HG02852 (cell line): Measurements from ENCODE around the gene RNH1.
A peak's percentile ranks its signal among the peaks of the same experiment; 100 is the strongest.

Experiments used
- ATAC-seq: cut with Tn5 transposase; IDR thresholded peaks from one replicate; pipeline ENCODE4 v1.9.1; 2021; ENCODE audit warnings: mild to moderate bottlenecking, moderate library complexity; ENCODE audit not compliant: unreplicated experiment

The RNH1 gene

DNA sequence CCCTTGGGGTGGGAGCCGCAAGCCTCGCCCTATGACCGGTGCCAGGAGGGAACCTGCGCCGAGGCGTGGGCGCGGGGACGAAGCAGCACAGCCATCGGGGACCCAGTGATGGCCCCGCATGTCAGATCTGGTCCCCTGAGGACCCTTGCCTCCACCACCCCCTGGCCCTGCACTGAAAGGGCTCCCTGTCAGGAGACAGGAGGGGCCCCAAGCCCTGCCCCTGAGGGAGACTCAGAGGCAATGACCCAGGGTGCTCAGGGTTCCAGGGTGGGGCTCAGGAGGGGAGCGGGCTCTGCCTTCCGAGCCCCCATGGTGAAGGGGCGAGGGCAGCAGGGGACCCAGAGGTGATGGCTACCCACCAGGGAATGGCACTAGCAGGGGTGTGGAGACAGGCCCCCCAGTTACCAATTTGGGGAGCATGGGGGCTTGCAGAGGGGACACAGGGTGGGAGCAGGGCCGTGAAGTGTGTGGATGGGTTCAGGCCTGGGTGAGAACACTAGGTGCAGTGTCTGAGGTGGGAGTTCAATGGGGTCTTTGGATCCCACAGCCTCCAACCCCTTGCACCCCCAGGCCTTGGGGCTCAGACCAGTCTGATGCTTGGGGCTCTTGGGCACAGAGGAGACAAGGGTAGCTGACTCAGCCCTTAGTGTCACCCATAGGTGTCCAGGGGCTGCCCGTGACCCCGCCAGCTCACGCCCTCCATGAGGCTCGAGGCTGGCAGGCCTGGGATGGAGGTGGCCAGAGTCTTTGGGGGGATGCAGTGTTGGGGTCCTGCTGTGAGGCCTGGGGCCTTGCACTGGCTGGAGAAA, 30.8 kb upstream of the RNH1 start:
- ATAC-seq, result no peak

- peak; percentile 54 for ATAC-seq
Observed at GRCh38 chr11:536841-537621, 30.0 kb upstream of the RNH1 start, which contains the start of gene LRRC56. LRRC56 (plus strand) TSS chr11:537527; CDS start chr11:540685, 3,158 bp downstream.

GRCh38 chr11:535519-536454, 28.7 kb upstream of the RNH1 start, which contains the start of gene HRAS:
HRAS (minus strand) TSS chr11:535576.
- peak; percentile 75 for ATAC-seq

GRCh38 chr11:535210-535518, 28.1 kb upstream of the RNH1 start:
- peak; percentile 8 for ATAC-seq

- ATAC-seq, result peak; percentile 0
Observed at GRCh38 chr11:534396-535209, 27.6 kb upstream of the RNH1 start.

DNA sequence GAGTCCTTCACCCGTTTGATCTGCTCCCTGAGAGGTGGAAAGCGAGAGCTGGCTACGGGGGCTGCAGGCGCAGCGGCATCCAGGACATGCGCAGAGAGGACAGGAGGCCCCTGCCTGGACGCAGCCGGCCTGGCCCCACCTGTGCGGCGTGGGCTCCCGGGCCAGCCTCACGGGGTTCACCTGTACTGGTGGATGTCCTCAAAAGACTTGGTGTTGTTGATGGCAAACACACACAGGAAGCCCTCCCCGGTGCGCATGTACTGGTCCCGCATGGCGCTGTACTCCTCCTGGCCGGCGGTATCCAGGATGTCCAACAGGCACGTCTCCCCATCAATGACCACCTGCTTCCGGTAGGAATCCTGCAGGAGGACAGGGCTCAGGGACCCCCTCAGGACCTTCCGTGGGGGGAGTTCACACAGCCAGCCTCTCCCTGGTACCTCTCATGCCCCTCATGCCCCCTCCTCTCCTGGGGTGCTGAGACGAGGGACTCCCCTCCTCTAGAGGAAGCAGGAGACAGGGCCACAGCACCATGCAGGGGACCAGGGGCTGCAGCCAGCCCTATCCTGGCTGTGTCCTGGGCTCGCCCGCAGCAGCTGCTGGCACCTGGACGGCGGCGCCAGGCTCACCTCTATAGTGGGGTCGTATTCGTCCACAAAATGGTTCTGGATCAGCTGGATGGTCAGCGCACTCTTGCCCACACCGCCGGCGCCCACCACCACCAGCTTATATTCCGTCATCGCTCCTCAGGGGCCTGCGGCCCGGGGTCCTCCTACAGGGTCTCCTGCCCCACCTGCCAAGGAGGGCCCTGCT, 26.7 kb upstream of the RNH1 start:
- no peak for ATAC-seq

DNA sequence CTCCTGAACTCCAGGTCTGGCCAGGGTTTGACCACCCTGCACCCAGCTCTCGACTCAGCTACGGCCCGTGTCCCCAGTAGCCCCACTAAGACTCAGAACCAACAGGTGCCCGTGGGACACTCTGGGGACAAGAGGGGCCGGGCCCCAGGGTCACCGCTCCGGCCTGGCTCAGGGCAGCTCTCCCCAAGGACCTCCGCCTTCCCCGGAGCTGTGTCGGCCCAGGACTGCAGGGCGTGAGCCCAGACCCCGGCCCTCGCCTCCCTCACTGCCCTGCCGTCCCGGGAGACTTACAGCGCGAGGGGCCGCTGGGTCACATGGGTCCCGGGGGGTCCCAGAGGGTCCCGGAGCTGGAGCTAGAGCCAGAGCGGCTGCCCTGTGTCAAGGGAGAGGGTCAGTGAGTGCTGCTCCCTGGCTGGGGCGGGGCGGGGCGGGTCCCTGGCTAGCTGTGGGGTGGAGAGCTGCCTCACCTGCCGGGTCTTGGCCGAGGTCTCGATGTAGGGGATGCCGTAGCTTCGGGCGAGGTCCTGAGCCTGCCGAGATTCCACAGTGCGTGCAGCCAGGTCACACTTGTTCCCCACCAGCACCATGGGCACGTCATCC, 26.0 kb upstream of the RNH1 start:
- no peak for ATAC-seq

DNA sequence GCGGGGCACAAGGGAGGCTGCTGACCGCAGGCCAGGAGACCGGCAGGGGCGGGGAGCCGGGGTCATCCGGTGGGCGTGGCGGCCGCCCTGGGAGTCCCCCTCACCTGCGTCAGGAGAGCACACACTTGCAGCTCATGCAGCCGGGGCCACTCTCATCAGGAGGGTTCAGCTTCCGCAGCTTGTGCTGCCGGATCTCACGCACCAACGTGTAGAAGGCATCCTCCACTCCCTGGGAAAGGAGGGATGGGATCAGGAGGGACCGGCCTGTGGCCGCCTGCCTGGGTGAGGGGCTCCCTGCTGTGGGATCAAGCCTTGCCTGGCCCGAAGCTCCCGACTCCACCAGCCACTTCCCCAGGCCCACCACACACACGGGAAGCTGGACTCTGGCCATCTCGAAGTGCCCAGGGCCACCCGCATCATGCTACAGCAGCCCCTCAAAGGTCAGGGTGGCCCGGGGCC, 25.5 kb upstream of the RNH1 start:
- no peak for ATAC-seq

DNA sequence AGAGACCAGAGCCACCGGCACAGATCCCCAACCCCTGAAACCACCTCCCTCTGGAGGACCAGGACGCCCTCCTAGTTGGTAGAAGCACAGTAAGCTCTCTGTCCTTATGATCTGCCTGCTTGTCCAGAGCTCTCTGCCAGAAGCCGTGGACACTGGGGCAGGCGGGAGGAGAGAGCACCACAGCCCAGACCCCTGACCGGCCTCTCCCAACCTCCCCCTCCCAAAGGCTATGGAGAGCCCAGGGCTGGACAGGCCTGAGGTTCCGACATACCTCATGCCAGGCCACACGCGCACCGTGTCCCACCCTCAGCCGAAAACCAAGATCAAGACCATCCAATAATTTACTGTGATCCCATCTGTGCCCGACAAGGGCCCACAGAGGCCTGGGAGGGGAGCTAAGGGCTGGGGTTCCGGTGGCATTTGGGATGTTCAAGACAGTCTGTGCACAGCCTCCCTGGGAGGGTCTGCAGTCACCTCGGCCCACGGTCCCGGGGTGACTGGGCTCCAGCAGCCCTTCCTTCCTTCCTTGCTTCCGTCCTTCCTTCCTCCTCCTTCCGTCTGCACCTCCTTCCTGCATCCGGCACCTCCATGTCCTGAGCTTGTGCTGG, 25.0 kb upstream of the RNH1 start:
- no peak for ATAC-seq

- ATAC-seq, result no peak
Observed at GRCh38 chr11:530960-531831, 24.2 kb upstream of the RNH1 start.

- no peak for ATAC-seq
Observed at GRCh38 chr11:529728-530411, 22.8 kb upstream of the RNH1 start.

- no peak for ATAC-seq
Observed at GRCh38 chr11:528815-529727, 22.0 kb upstream of the RNH1 start.

- no peak for ATAC-seq
Observed at GRCh38 chr11:528166-528814, 21.2 kb upstream of the RNH1 start.

DNA sequence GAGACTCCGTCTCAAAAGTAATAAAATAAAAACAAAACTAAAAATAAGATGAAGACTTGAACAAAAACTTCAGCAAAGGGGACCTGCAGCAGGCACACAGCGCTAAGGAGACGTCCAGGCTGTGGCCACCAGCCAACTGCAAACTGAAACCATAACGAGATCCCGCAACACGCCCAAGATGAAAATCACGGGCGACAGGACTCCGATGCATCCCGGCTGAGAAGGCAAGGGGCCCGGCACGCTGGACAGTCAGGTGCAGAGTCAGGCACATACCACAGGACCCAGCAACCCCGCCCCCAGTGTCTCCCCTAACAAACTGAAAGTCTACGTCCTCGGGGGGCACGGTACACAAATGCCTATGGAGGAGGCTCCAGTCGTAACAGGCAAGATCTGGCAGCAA, 19.1 kb upstream of the RNH1 start:
- ATAC-seq, result no peak

GRCh38 chr11:521177-521688, 14.2 kb upstream of the RNH1 start:
- no peak for ATAC-seq
